Non-pigmented ciliary epithelial cell (primary cell): ENCODE data around the gene ZNF438.
"Not testable (repeated sequence)": the region's sequence is repeated elsewhere in the genome, so short reads cannot be mapped to it uniquely, and the experiment has no call there.

Source experiments
- DNase-seq: peaks from one replicate; pipeline ENCODE4 v3.0.0-alpha.2; 2010; ENCODE audit warnings: low read depth

Gene ZNF438

GRCh38 chr10:30803058-30803457 is 228.6 kb downstream of the ZNF438 start:
- DNase-seq = no peak

- DNase-seq = no peak
Observed at GRCh38 chr10:30800368-30800767, 231.3 kb downstream of the ZNF438 start.

- DNase-seq = no peak
Observed at GRCh38 chr10:30798646-30799185, 232.9 kb downstream of the ZNF438 start.

GRCh38 chr10:30795024-30795423 is 236.6 kb downstream of the ZNF438 start:
- not testable (repeated sequence) for DNase-seq
